ENCODE measurements around the gene NAB2. TPM values are rescaled to one million over a fixed set of nuclear protein-coding genes. Genes with fewer than 3 reads are reported as not detected.

The NAB2 gene
- 11.4 to 32.2 TPM (median 22.0 TPM) in 3 replicates for polyA plus RNA-seq
- polyA plus RNA-seq (2011; ENCODE audit: low read depth) = 10.2 TPM
- polyA plus RNA-seq (2011; cell fraction: cytosol; rRNA removed) = 11.5 and 12.4 TPM in 2 replicates
- 22.0 and 23.6 TPM in 2 replicates for polyA plus RNA-seq (2011; cell fraction: nucleus; rRNA removed)
- polyA plus RNA-seq (2012; ENCODE audit: low replicate concordance) = 12.5 and 28.1 TPM in 2 replicates
- 12.9 to 27.4 TPM (median 18.7 TPM) in 3 replicates for polyA minus RNA-seq
- 23.4 TPM for polyA minus RNA-seq (2011; cell fraction: cytosol; rRNA and poly(A)+ RNA removed)
- polyA minus RNA-seq (2011; cell fraction: nucleus; rRNA and poly(A)+ RNA removed) = 15.6 and 16.0 TPM in 2 replicates

DNA sequence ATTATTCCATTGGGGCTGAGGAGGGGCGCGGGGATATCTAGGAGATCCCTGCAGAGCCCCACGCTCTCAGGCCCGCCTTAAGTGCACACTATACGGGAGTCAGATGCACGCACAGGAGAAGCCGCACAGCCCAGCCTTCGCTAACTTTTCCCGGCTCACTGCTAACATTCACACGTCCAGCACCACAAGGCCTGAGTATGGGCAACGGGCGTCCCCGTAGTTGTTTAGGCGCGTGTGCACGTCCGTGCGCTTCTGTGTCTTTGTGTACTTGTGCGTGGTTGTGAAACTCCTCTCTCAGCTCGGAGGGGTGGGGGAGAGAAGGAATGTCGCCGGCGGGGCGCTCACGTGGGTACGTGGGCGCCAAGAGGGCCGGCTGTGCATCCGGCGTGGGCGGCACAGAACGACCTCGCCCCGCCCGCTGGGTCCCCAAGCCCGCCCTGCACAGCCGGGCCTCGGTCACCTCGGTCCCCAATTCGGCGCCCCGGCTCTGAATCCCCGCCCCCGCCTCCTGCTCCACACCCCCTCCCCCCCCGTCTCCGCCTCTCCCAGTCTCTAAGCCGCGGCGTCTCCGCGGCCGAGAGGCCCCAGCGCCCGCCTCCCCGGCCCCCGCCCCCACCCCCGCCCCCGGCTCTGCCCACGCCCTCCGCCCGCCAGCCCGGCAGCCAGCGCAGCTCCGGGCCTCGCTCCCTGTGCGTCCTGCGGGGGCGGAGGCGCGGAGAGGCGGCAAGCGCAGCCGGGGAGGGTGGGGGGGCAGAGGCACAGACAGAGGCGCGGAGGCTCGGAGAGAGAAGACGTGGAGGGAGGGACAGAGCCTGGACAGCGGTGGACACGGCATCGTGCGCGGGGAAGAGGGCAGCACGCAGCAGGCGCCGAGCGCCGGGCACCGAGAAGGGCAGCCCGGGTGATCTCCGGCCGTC lies at the start of gene NAB2:
TSS of gene NAB2 (plus strand) at position 761 of the 917 bp plus-strand sequence. CDS start 158 bp downstream, outside the sequence.
- peaks cover 18% of the 10 kb centered on the region for H3K79me2 ChIP-seq (ENCODE audit: control insufficient read depth, insufficient read depth, low read length)
- dilution Hi-C loops (cut with MboI; ENCODE audit: extremely low pct_ligation_motif_present, low sequenced_read_pairs) = no loop called here
- no peak for DNase-seq (ENCODE audit: low read depth, low spot score)
- H3K36me3 ChIP-seq (ENCODE audit: control insufficient read depth in 2 of 2, extremely low read depth in 1 of 2, insufficient read depth in 2 of 2, low read length in 2 of 2) = peaks cover 5 to 10% of the 10 kb centered on the region in 2 experiments
- FAIRE-seq = no peak
- H3K4me1 ChIP-seq (ENCODE audit: control insufficient read depth, extremely low read depth, insufficient read depth, low read length) = peaks cover 36% of the 10 kb centered on the region
- peak within 1 kb of the TSS; percentile 90 for H3K27ac ChIP-seq (ENCODE audit: control insufficient read depth, insufficient read depth, low read length)
- H3K9me3 ChIP-seq (ENCODE audit: control insufficient read depth, low read depth, low read length) = no peaks in the 10 kb centered on the region
- TF ChIP-seq EZH2 (IDR thresholded peaks at IDR 0.05; ENCODE audit: low read length) = no peak
- no peak for TF ChIP-seq CTCF (optimal IDR thresholded peaks at IDR 0.05 in 1 of 3, IDR thresholded peaks at IDR 0.05 in 1 of 3, conservative IDR thresholded peaks at IDR 0.05 in 1 of 3; ENCODE audit: extremely low read depth in 1 of 3, insufficient read depth in 2 of 3, low read length in 3 of 3)
- peak within 1 kb of the TSS; percentile 75 to 94 (median 82) for H3K4me3 ChIP-seq (ENCODE audit: control insufficient read depth in 2 of 3, extremely low read depth in 1 of 3, insufficient read depth in 2 of 3, low read depth in 1 of 3, low read length in 3 of 3)
- H3K27me3 ChIP-seq (ENCODE audit: control insufficient read depth, extremely low read depth, insufficient read depth, low read length) = no peaks in the 10 kb centered on the region
- no peaks in the 10 kb centered on the region for H3K9me1 ChIP-seq (ENCODE audit: control insufficient read depth, extremely low read depth, insufficient read depth, low read length)
- peak within 1 kb of the TSS; percentile 58 for H2AFZ ChIP-seq (ENCODE audit: control insufficient read depth, low read length)
- H3K4me2 ChIP-seq (ENCODE audit: control insufficient read depth, extremely low read depth, insufficient read depth, low read depth, low read length) = peak within 1 kb of the TSS; percentile 87
- H3K9ac ChIP-seq (ENCODE audit: control insufficient read depth, extremely low read depth, insufficient read depth, low read length) = peak within 1 kb of the TSS; percentile 90
- H4K20me1 ChIP-seq (ENCODE audit: control insufficient read depth, extremely low read depth, insufficient read depth, low read length) = peaks cover 4% of the 10 kb centered on the region

GRCh38 chr12:57040211-57040610 lies 48.7 kb upstream of the NAB2 start:
- Histone ChIP-seq H3K4me1 (ENCODE audit: control insufficient read depth, extremely low read depth, insufficient read depth, low read length) (no peaks in the 10 kb centered on the region), H3K4me2 (ENCODE audit: control insufficient read depth, extremely low read depth, insufficient read depth, low read depth, low read length) (no peak overlapping the region), H3K79me2 (ENCODE audit: control insufficient read depth, insufficient read depth, low read length) (no peaks in the 10 kb centered on the region), H3K9me3 (ENCODE audit: control insufficient read depth, low read depth, low read length) (no peaks in the 10 kb centered on the region), H3K27ac (ENCODE audit: control insufficient read depth, insufficient read depth, low read length) (no peak overlapping the region), H3K9ac (ENCODE audit: control insufficient read depth, extremely low read depth, insufficient read depth, low read length) (no peak overlapping the region), H4K20me1 (ENCODE audit: control insufficient read depth, extremely low read depth, insufficient read depth, low read length) (no peaks in the 10 kb centered on the region), H3K4me3 (ENCODE audit: control insufficient read depth in 2 of 3, extremely low read depth in 1 of 3, insufficient read depth in 2 of 3, low read depth in 1 of 3, low read length in 3 of 3) (no peak overlapping the region), H3K27me3 (ENCODE audit: control insufficient read depth, extremely low read depth, insufficient read depth, low read length) (peaks cover 6% of the 10 kb centered on the region), H3K9me1 (ENCODE audit: control insufficient read depth, extremely low read depth, insufficient read depth, low read length) (no peaks in the 10 kb centered on the region), H2AFZ (ENCODE audit: control insufficient read depth, low read length) (no peak overlapping the region), H3K36me3 (ENCODE audit: control insufficient read depth in 2 of 2, extremely low read depth in 1 of 2, insufficient read depth in 2 of 2, low read length in 2 of 2) (no peaks in the 10 kb centered on the region)
- dilution Hi-C loops (cut with MboI; ENCODE audit: extremely low pct_ligation_motif_present, low sequenced_read_pairs) = no loop called here
- DNase-seq (ENCODE audit: low read depth, low spot score) (no peak), FAIRE-seq (no peak)
- TF ChIP-seq EZH2 (IDR thresholded peaks at IDR 0.05; ENCODE audit: low read length) = no peak
- no peak for TF ChIP-seq CTCF (optimal IDR thresholded peaks at IDR 0.05 in 1 of 3, IDR thresholded peaks at IDR 0.05 in 1 of 3, conservative IDR thresholded peaks at IDR 0.05 in 1 of 3; ENCODE audit: extremely low read depth in 1 of 3, insufficient read depth in 2 of 3, low read length in 3 of 3)

Data from keratinocyte (primary cell).